HL-60/S4 treated with phorbol 12-myristate 13-acetate at 8.2 ng/mL for 4 days and 3 days (cell line): ENCODE data around the gene LRP5.

Source experiments
- in situ Hi-C: fragments of 300-500 bp; cut with MboI; formaldehyde crosslinking; loops from 2 replicates; pipeline ENCODE4 v1.15.0; 2022; ENCODE audit warnings: low sequenced_read_pairs

The LRP5 gene

DNA sequence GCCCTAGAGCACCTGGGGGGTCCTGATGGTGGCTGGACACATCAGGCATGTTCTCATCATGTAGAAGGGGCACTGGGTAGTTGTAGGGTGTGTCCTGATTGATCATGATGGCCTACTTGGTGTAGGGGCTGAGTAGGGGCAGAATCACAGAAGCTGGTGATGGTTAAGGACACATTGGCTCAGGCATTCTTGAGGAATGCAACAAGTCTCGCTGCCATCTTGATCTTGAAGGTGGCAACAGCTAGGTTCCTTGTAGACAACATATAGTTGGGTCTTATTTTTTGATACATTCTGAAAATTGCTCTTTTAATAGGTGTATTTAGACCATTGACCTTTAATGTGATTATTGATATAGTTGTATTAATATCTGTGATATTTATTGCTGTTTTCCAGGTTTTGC is 176.2 kb downstream of the LRP5 start:
- in situ Hi-C loops: no loop called here

DNA sequence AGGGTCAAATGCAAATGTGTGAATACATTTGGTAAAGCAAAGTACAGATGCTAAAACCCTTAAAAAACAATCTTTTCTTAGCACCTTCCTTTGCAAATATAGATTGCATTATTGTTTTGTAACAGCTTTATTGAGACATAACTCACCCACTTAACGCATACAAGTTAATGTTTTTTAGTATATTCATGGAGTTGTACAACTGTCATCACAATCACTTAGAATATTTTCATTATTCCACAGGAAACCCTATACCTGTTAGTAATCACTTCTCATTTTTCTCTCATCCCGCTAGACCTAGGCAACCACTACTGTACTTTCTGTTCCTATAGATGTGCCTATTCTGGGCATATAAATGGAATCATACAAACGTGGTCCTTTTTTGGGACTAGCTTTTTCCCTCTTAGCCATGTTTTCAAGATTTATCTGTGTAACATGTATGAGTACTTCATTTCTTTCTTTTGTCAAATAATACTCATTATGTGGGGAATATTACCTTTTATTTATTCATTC is 182.9 kb downstream of the LRP5 start:
- in situ Hi-C loops: no loop called here

DNA sequence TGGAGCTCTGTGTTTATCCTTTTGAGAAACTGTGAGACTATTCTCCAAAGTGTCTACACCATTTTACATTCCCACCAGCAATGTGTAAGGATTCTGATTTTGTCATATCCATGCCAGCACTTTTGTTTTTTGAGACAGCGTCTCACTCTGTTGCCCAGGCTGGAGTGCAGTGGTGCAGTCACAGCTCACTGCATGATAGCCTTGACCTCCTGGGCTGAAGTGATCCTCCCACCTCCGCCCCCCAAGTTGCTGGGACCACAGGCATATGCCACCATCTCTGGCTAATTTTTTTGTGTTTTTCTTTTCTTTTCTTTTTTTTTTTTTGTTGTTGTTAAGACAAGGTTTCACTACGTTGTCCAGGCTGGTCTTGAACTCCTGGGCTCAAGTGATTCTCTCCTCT is 183.5 kb downstream of the LRP5 start:
- in situ Hi-C loops: no loop called here

DNA sequence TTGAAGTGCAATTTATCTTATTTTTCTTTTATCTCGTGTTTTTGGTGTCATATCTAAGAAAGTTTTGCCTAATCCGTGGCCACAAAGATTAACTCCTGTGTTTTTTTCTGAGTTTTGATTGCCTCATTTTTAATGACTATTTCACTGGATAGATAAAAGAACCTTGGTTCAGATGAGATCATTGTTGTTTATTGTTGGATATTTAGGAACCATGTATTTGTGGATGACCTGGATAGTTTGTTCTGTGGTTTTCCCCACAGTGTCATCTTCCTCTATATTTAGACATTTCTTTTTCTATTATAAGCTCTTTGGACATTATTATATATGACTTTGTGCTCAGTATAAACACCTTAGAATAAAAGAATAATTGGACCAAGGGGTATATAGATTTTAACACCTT is 185.4 kb downstream of the LRP5 start:
- in situ Hi-C loops: no loop called here

DNA sequence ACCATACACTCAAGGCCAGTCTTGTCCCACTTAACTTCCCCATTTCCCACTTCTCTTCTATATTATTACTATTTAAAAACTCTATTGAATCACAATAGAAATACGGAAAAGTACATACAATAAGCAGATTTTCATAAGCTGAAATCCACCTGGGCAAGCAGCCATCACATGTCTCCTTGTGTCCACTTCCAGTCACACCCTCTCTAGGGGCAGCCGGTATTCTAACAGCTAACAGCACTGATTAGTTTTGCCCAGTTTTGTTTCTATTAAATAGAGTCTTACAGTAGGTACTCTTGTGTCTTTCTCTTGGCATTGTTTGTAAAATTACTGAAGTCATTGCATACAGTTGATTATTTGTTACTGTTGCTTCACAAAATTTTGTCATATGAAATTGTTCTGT is 185.9 kb downstream of the LRP5 start:
- in situ Hi-C loops: no loop called here
